Upper lobe of left lung (tissue), 4 donors: Measurements from ENCODE around the gene SART1.

ENCODE experiments used
- CTCF ChIP-seq, 6 experiments: fragments of 450-650 bp in 4 of 6; fragments of 200-600 bp in 2 of 6; sonication (generic) in 2 of 6; IDR thresholded peaks; one replicate each; pipeline ENCODE4 v1.5.1; 2016 to 2019; ENCODE audit warnings: antibody characterized with exemption in 6 of 6
- EP300 ChIP-seq, 4 donors: sonication (generic); formaldehyde crosslinking; IDR thresholded peaks; one replicate each; pipeline ENCODE4 v1.5.1; 2017; ENCODE audit warnings: antibody characterized with exemption in 4 of 4, control low read depth in 2 of 4

GRCh38 chr11:65917077-65917433 lies 44.5 kb upstream of the SART1 start:
- TF ChIP-seq CTCF (IDR thresholded peaks at IDR 0.05): no peak
- no peak for TF ChIP-seq EP300 (IDR thresholded peaks at IDR 0.05)
